SK-N-MC (cell line): ENCODE results near the gene DNAH14.

Experiments used
- EZH2 ChIP-seq: fragments of 200-600 bp; sonication (generic); IDR thresholded peaks from one replicate; pipeline ENCODE4 v1.6.1; 2017; ENCODE audit warnings: antibody characterized with exemption
- POLR2AphosphoS5 ChIP-seq: IDR thresholded peaks from 2 replicates; pipeline ENCODE4 v1.6.1; 2012; ENCODE audit warnings: mild to moderate bottlenecking, low read depth, low read length, borderline replicate concordance

- no peak for TF ChIP-seq EZH2
- no peak for TF ChIP-seq POLR2AphosphoS5
These were observed 261.8 kb downstream of the DNAH14 start for GRCh38 chr1:225191199-225191753.
